HepG2 (cell line): ENCODE measurements around the gene CAMKV. TPM values are rescaled to one million over a fixed set of nuclear protein-coding genes. Genes with fewer than 3 reads are reported as not detected.

Source experiments
- ATAC-seq: fragments of 200-7000 bp; cut with Tn5 transposase; 3 replicates; pipeline ENCODE4 v1.9.1; 2020; ENCODE audit warnings: mild to moderate bottlenecking, moderate library complexity
- BruUV-seq: library from RNA; stranded (reverse); fragments of 400-500 nt; replicated peaks from 2 replicates; lab custom pipeline; 2021; lab: Mats Ljungman, UMichigan
- CTCF ChIA-PET: fragments of 300-600 bp; formaldehyde crosslinking; extraction: SDS; loops from one replicate; lab custom pipeline; 2021; ENCODE audit warnings: low total read pairs, inconsistent platforms, low intra/inter-chr PET ratio; lab: Yijun Ruan, JAX
- POLR2A ChIA-PET: fragments of 350-600 bp; sonication (Branson Sonifier 250); formaldehyde crosslinking; loops from one replicate; lab custom pipeline; 2020; ENCODE audit warnings: antibody characterized with exemption, inconsistent platforms; lab: Yijun Ruan, JAX
- DNase-seq: peaks from one replicate; pipeline ENCODE4 v3.0.0-alpha.2; 2015; ENCODE audit warnings: low spot score
- FAIRE-seq: peaks from 3 replicates; lab custom pipeline; 2011; peaks lifted over from hg19 to GRCh38; lab: Jason Lieb, UNC
- H2AFZ ChIP-seq: one replicate; pipeline ENCODE4 v1.6.1; 2011; ENCODE audit warnings: low read length, inconsistent platforms
- H3K27ac ChIP-seq: fragments of 300-600 bp; 3 replicates; pipeline ENCODE4 v1.8.0; 2011; ENCODE audit warnings: mixed run types, mild to moderate bottlenecking, mixed read lengths, low read length, inconsistent platforms; ENCODE audit not compliant: insufficient read depth; ENCODE audit errors: extremely low read length
- H3K27me3 ChIP-seq, 2 experiments: fragments of 200-600 bp in 1 of 2; 2 replicates in 1 of 2; 3 replicates in 1 of 2; pipeline versions ENCODE4 v1.6.0 to v1.8.0; 2011; ENCODE audit warnings: low read length in 2 of 2, mild to moderate bottlenecking in 2 of 2, moderate library complexity in 2 of 2, inconsistent platforms in 1 of 2; ENCODE audit not compliant: insufficient read depth in 2 of 2, control insufficient read depth in 1 of 2
- H3K36me3 ChIP-seq, 2 experiments: fragments of 200-600 bp in 1 of 2; replicated peaks in 1 of 2; 2 replicates in 1 of 2; 3 replicates in 1 of 2; pipeline versions ENCODE4 v1.5.1 to v1.8.0; 2011; ENCODE audit warnings: low read length in 2 of 2, inconsistent platforms in 1 of 2; ENCODE audit not compliant: insufficient read depth in 2 of 2, control insufficient read depth in 1 of 2
- H3K4me1 ChIP-seq: 2 replicates; pipeline ENCODE4 v1.5.1; 2012; ENCODE audit warnings: low read length, inconsistent platforms; ENCODE audit not compliant: insufficient read depth
- H3K4me2 ChIP-seq: 2 replicates; pipeline ENCODE4 v1.6.0; 2011; ENCODE audit warnings: low read depth, low read length, inconsistent platforms
- H3K4me3 ChIP-seq, 3 experiments: fragments of 200-600 bp in 1 of 3; sonication (generic), shearing (Covaris generic) in 1 of 3; replicated peaks in 1 of 3; 2 replicates each; pipeline ENCODE4 v1.5.1; 2011 to 2016; ENCODE audit warnings: low read length in 3 of 3, inconsistent platforms in 2 of 3, low read depth in 2 of 3, mild to moderate bottlenecking in 2 of 3, control low read depth in 1 of 3, mixed read lengths in 1 of 3; ENCODE audit not compliant: insufficient read depth in 1 of 3
- H3K79me2 ChIP-seq: one replicate; pipeline ENCODE4 v1.6.1; 2011; ENCODE audit warnings: low read length, inconsistent platforms; ENCODE audit not compliant: insufficient read depth
- H3K9ac ChIP-seq: 2 replicates; pipeline ENCODE4 v1.6.0; 2011; ENCODE audit warnings: mild to moderate bottlenecking, low read depth, low read length, inconsistent platforms; ENCODE audit not compliant: insufficient read depth
- H3K9me3 ChIP-seq: 2 replicates; pipeline ENCODE4 v1.5.1; 2012; ENCODE audit warnings: mild to moderate bottlenecking, low read length
- H4K20me1 ChIP-seq: 2 replicates; pipeline ENCODE4 v1.6.0; 2011; ENCODE audit warnings: inconsistent platforms, mild to moderate bottlenecking, low read length, moderate library complexity; ENCODE audit not compliant: insufficient read depth
- ARNT2 ChIP-seq: sonication (generic); formaldehyde crosslinking; IDR thresholded peaks from 2 replicates; pipeline ENCODE4 v1.8.0; 2022; ENCODE audit warnings: mild to moderate bottlenecking, low read depth, missing genetic modification reagents, moderate library complexity
- CHD4 ChIP-seq: fragments of 200-600 bp; sonication (generic); IDR thresholded peaks from 2 replicates; pipeline ENCODE4 v1.7.0; 2017; ENCODE audit warnings: mild to moderate bottlenecking, low read length, borderline replicate concordance
- SMC3 ChIP-seq: IDR thresholded peaks from 2 replicates; pipeline ENCODE4 v1.6.1; 2011; ENCODE audit warnings: low read length, improper control_type of control experiment
- SOX5 ChIP-seq: IDR thresholded peaks from 2 replicates; pipeline ENCODE4 v1.6.1; 2016; ENCODE audit warnings: borderline replicate concordance
- WGBS: methylation state at CpG from one replicate; pipeline ENCODE4 v1.1.6; 2017; ENCODE audit warnings: low lambda C conversion rate; 5-methylcytosine and 5-hydroxymethylcytosine counted together
- in situ Hi-C: cut with HindIII; loops from 2 replicates; pipeline ENCODE4 v1.10.0; 2017; ENCODE audit warnings: low pct_unique_long_range_greater_than_20kb; ENCODE audit not compliant: extremely low pct_ligation_motif_present
- intact Hi-C: fragments of 100-400 bp; cut with micrococcal nuclease; formaldehyde crosslinking; loops from one replicate; pipeline ENCODE4 v1.10.0; 2022; ENCODE audit not compliant: unreplicated experiment
- polyA plus RNA-seq, 8 experiments: library from polyadenylated mRNA; depleted of rRNA in 3 of 8; stranded (reverse) in 7 of 8; unstranded in 1 of 8; fragments of >200 nt; fragmentation: Illumina TruSeq in 4 of 8; extraction: Trizol in 4 of 8; gene quantifications; 2 replicates each; pipeline versions ENCODE4 v1.2.1 to v1.2.3, GENCODE V29; 2011 to 2016; ENCODE audit warnings: low read depth in 4 of 8, missing spikeins in 1 of 8, mixed read lengths in 1 of 8; ENCODE audit not compliant: insufficient read depth in 1 of 8
- total RNA-seq, 5 experiments: library from RNA; depleted of rRNA; stranded (reverse); fragments of >200 nt; fragmentation: Illumina TruSeq; extraction: Trizol; gene quantifications; 2 replicates each; pipeline ENCODE4 v1.2.3, GENCODE V29; 2016; ENCODE audit warnings: low read depth in 1 of 5

The CAMKV gene
- total and polyA plus RNA-seq, 2 of the 13 experiments (the other 11 are each of a cell fraction or from before 2014, with no cell fraction given) = 0.13 to 0.15 TPM

GRCh38 chr3:49895791-49896190 is 26.1 kb upstream of the CAMKV start:
- H3K36me3 ChIP-seq = no peaks in the 10 kb centered on the region
- BruUV-seq = no TSS peak
- H2AFZ ChIP-seq = no peak overlapping the region
- ChIA-PET CTCF (no interaction called here), POLR2A (no interaction called here)
- DNase-seq (no peak), ATAC-seq (no peak), FAIRE-seq (no peak)
- WGBS = 56% methylated on average over 7 of the region's 9 CpGs
- no peak for TF ChIP-seq SMC3
- no peak for TF ChIP-seq CHD4
- no peak for TF ChIP-seq SOX5 (CRISPR knock-in tag)
- H3K27ac ChIP-seq = no peak overlapping the region
- H4K20me1 ChIP-seq = no peaks in the 10 kb centered on the region
- H3K79me2 ChIP-seq = no peaks in the 10 kb centered on the region
- no peaks in the 10 kb centered on the region for H3K9me3 ChIP-seq
- in situ Hi-C loops (no loop called here), intact Hi-C loops (no loop called here)
- peaks cover 18% of the 10 kb centered on the region for H3K4me1 ChIP-seq
- H3K4me3 ChIP-seq = no peak overlapping the region
- no peak overlapping the region for H3K4me2 ChIP-seq
- H3K9ac ChIP-seq = no peak overlapping the region
- H3K27me3 ChIP-seq = peaks cover 1 to 3% of the 10 kb centered on the region in 2 experiments; a peak in 1 of 5 replicates

- no peak overlapping the region for H3K9ac ChIP-seq
- ATAC-seq (no peak), FAIRE-seq (no peak), DNase-seq (no peak)
- WGBS = 50% methylated on average over 9 of the region's 10 CpGs
- no peaks in the 10 kb centered on the region for H3K9me3 ChIP-seq
- H3K36me3 ChIP-seq = no peaks in the 10 kb centered on the region
- POLR2A ChIA-PET = interaction anchor here (1.1 kb wide), 1 partner anchor 40 kb away, joined by 4 read pairs; the partner anchor contains the start of gene MON1A
- H3K4me2 ChIP-seq = no peak overlapping the region
- in situ Hi-C loops (no loop called here), intact Hi-C loops (no loop called here)
- no peaks in the 10 kb centered on the region for H3K79me2 ChIP-seq
- BruUV-seq = no TSS peak
- H3K4me1 ChIP-seq = peaks cover 22% of the 10 kb centered on the region
- H3K4me3 ChIP-seq = no peak overlapping the region
- H4K20me1 ChIP-seq = no peaks in the 10 kb centered on the region
- no peak overlapping the region for H3K27ac ChIP-seq
- CTCF ChIA-PET = no interaction called here
- no peak for TF ChIP-seq ARNT2
- no peak overlapping the region for H2AFZ ChIP-seq
- peaks cover 1 to 7% of the 10 kb centered on the region in 2 experiments; a peak in 2 of 5 replicates for H3K27me3 ChIP-seq
Observed at GRCh38 chr3:49889296-49889695, 19.6 kb upstream of the CAMKV start.
